HG03469 (cell line): ENCODE measurements around the gene GPD2.
"Not testable (repeated sequence)": the region's sequence is repeated elsewhere in the genome, so short reads cannot be mapped to it uniquely, and the experiment has no call there.

ENCODE experiments used
- ATAC-seq: cut with Tn5 transposase; IDR thresholded peaks from one replicate; pipeline ENCODE4 v1.9.1; 2021; ENCODE audit warnings: mild to moderate bottlenecking, moderate library complexity, moderate number of reproducible peaks; ENCODE audit not compliant: unreplicated experiment

Gene GPD2

DNA sequence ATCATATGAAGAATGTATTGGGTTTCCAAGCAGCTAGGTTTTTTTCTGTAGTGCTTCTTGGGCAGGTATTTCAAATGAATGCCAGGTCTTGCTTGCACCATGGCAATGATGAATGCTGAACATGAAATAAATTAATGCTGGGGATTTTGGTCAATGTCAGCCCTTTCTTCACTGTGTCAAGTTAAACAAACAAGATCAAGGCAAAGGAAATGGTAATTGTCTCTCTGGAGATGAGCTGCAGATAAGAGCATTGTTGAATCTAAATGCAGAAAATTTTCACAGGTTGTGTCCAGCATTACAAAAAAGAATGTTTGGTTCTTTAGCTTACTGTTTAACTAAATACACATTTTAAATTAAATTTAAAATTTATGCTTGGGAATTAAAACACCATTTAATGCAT, 144.3 kb downstream of the GPD2 start:
- no peak for ATAC-seq

DNA sequence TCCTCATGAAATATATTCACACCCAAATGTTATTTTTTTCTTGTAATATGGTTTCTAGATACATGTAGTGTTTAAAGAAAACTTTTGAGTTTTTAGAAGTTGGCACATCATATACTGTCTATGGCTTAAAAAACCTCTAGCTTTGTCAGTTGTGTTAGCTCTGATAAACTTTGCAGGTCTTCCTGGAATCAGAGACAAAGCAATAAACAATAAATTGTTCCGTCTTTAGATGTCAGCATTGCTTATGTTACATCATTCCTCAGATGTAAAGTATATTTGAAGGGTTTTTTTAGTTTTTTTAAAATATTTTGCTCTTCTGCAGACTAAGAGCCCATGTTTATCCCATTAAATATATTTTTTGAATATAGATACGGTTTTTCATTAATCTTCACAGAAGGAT, 145.1 kb downstream of the GPD2 start:
- no peak for ATAC-seq

DNA sequence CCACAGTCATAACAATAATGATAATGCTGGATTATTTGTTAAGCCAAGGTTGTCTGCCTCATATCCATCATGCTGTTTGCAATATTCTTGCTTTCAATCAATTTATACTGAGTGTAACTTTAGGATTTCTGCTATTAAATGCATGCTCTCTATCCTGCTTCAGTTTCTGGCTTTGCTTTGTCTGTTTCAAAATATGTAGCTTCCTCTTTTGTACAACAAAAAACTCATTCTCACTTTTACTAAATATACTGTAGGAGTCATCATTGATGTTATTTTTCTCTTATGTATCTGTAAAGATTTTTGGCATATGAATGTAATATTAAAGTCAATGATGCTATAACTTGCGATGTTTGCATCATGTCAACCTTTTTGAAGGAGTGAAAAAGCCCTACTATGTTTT, 149.3 kb downstream of the GPD2 start:
- no peak for ATAC-seq

- no peak for ATAC-seq
These were observed 150.4 kb downstream of the GPD2 start for GRCh38 chr2:156586621-156587020.

DNA sequence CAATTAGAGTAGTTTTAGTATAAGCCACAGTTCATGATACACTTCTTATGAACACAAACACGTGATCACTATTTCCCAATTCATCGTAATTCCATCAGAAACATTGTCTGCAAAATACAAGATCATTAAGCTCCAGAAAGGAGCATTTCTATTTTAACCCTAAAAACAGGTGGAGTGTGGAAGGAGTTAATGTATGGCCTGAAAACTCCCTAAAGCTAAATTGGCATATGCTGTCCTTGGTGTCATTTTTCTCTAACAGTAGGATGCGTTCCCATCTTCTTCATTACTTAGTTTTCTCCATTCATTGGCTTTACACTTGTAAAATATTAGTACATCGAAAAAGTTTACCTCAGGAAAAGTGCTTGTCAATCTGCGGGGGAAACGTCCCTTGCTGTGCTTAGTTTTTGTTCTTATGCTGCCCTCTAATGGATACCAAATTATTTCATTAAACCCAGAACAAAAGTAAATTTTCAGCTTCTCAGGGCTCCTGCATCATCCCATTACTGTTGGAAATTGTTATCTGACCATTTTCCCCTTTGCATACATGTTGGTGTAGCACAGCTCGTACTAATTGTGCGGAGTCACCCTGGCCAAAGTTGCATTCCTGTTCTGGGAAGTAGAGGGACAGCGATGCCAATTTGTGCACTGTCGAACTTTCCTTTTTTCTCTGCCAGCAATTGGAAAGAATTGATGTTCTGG, 153.4 kb downstream of the GPD2 start:
- peak; percentile 46 for ATAC-seq

DNA sequence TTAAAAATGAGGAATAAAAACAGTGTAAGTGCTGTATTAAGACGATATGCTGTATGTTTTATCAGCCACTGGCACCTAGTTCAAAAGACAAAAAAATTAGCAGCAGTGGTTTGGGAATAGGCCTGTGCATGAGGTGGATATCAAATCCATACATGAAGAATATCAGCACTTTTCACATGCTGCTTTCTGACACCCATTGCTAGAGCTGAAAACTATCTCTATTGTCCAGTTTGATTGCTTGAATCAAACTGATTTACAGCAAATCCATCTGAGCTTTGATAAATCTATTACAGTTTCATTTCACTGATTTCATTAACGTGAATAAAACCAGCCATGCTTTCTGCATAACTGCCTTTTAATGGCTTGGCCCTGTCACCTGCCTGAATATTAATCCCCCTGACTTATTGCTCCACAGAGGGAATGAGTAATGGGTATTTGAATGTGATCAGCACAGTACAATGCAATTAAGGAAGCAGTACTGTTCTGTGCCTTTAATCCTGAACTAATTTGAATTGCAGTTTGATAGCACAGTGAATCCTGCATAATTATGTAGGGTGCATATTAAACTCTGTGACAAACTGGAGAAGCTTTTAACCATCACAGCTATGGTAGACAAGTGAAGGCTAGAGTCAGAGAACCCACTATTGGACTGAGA, 154.0 kb downstream of the GPD2 start:
- ATAC-seq, result no peak

DNA sequence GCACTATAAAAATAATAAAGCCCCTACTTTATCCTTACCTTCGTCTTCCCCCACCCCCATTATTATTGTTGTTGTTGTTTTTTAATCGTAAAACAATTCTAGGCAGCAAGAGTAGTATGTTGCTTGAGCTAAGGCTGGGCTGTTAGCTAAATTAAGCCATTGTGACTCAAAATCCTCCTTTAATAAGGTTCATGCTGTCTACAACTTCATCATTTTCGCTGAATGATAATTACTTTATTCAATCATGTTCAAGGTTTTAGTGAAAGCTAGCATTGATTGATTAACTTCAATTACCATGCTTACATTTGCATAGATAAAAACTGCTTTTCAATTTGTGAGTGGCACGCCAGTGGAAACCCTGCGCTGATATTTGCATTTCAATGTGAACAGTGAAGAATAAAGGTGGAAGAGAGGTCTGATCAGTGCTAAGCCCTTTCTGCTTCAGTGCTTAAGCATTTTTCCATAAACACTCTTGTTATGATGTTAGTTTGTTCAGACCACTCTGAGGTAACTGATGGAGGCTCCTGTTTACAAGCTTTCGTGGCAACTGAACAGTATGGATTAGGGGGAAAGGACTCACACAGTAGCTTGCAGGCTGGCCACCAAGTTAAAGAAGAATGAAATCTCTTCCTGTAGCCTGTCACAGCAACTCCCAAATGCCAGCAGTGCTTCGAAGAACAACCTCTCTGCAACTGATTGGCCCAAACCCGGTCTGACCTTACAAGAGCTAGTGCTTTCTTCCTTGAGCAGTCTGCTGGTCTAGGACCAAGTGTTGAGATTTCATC, 156.8 kb downstream of the GPD2 start:
- no peak for ATAC-seq

GRCh38 chr2:156593594-156593921, 157.4 kb downstream of the GPD2 start:
- no peak for ATAC-seq

- ATAC-seq, result no peak
These were observed 162.4 kb downstream of the GPD2 start for GRCh38 chr2:156598563-156598962.

GRCh38 chr2:156600196-156600595, 164.0 kb downstream of the GPD2 start:
- ATAC-seq, result no peak

DNA sequence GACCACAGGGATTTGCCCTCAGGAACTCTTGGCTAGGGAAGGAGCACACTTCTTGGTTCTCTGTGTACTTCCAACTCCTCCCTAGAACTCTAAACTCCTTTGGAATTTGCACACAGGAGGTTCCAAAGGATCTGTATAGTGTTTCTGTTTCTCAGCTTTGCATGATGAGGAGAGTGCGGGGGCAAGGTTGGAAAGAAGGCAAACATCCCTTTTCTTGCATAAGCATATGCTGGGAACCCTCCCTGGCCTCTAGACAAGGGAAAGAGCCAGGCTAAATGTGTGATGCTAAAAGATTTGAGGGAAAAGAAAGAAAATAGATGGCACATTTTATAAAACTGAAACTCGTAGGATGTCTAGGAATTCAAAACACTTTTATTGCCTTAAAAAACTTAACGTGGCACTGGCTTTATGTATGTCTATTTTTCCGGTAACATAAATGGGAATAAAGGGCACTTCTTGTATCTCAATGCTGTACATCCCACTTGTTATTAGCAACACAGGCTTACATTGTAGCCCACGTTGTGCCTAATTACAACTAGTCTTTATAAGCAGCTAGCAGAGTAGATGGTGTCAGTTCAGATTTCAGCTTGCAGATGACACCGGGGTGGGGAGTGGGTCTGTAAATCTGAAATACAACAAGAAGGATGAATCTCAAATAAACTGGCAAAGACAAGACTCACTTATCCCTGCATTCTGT, 165.8 kb downstream of the GPD2 start:
- ATAC-seq, result no peak

DNA sequence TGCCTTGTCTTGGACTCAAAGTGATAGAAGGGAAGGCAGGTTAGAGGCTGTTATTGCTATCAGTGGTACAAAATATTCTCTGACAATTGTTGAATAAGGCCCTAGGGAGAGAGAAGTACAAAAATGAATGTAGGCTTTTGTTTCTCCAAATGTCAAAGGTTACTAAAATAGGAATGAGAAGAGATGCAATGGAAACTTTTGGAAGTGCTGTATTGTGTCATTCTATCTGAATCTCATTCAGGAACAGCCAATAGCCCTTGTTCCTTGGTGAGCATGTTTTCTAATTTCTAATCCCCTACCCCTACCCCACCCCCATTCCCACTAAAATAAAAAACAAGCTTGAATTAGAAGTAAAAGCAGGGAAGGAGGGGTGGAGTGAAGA, 166.4 kb downstream of the GPD2 start:
- ATAC-seq, result no peak

DNA sequence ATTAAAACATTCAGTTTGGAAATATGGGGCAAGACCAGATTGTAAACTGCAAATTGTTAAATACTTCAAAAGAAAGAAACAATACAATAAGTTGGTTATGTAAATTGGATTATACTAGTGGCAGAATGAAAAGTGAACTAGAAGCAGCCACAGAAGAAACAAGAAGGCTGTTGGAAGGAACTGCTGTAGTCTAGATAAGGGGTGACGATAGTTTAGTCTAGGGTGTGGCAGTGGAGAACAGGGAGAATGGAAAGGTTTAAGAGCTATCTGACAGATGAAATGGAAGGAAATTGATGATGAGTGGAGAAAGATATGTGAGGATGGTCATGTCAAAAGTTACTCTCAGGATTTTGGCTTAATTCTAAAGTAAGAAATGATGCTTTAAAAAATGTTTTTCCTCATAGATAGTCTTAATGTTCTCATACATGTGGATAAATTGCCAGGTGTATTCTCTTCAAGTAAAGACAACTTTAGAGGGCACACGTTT, 179.7 kb downstream of the GPD2 start:
- no peak for ATAC-seq

DNA sequence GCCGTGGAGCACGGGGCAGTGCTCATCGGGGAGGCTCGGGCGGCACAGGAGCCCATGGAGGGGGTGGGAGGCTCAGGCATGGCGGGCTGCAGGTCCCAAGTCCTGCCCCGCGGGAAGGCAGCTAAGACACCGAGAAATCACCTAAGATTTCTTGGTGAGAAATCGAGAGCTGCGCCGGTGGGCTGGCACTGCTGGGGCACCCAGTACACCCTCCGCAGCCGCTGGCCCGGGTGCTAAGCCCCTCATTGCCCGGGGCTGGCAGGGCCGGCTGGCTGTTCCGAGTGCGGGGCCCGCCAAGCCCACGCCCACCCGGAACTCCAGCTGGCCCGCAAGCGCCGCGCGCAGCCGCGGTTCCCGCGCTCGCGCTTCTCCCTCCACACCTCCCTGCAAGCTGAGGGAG, 181.9 kb downstream of the GPD2 start:
- ATAC-seq, result not testable (repeated sequence)

GRCh38 chr2:156619021-156619539, 182.9 kb downstream of the GPD2 start:
- no peak for ATAC-seq

GRCh38 chr2:156622491-156622890, 186.3 kb downstream of the GPD2 start:
- no peak for ATAC-seq

- no peak for ATAC-seq
These were observed 189.4 kb downstream of the GPD2 start for GRCh38 chr2:156625360-156626170.

DNA sequence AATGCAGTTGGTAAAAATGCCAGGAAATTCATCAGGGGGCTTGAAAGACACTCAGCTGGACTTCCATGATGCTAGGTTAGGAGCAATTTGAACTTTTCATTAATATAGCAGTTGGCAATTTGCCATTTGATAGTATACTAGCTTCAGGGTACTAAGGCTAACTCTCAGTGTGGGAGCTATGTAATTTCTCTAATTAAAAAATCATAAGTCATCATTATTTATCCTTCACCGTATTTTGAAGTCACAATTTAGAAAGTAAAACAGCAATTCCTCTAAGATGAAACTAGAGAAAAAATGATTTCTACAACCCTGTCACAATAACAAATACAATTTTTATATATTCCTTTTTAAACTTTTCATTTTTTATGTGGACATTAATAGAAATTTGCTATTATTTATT, 190.8 kb downstream of the GPD2 start:
- no peak for ATAC-seq

GRCh38 chr2:156630579-156631337, 194.6 kb downstream of the GPD2 start:
- no peak for ATAC-seq

DNA sequence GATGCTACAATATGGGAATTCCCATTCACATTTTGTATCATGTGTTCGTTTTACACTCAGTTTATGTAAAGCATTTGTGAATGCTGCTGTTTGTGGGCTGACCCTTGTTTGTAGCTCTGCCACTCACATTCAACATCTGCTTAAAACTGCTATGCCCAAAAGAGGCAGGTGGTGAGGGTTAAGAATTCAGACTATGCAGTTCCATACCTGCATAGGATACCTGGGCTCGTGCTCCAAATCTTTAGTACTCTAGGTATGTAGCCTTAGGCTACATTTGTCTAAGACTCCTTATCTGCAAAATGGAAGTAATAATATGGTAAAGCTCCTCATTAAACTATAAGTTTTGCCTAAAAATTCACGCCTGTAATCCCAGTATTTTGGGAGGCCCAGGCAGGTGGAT, 199.5 kb downstream of the GPD2 start:
- no peak for ATAC-seq
